ENCODE measurements around the gene HERPUD1.
"Not testable (repeated sequence)": the region's sequence is repeated elsewhere in the genome, so short reads cannot be mapped to it uniquely, and the experiment has no call there.

Gene HERPUD1, protein sequence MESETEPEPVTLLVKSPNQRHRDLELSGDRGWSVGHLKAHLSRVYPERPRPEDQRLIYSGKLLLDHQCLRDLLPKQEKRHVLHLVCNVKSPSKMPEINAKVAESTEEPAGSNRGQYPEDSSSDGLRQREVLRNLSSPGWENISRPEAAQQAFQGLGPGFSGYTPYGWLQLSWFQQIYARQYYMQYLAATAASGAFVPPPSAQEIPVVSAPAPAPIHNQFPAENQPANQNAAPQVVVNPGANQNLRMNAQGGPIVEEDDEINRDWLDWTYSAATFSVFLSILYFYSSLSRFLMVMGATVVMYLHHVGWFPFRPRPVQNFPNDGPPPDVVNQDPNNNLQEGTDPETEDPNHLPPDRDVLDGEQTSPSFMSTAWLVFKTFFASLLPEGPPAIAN

DNA sequence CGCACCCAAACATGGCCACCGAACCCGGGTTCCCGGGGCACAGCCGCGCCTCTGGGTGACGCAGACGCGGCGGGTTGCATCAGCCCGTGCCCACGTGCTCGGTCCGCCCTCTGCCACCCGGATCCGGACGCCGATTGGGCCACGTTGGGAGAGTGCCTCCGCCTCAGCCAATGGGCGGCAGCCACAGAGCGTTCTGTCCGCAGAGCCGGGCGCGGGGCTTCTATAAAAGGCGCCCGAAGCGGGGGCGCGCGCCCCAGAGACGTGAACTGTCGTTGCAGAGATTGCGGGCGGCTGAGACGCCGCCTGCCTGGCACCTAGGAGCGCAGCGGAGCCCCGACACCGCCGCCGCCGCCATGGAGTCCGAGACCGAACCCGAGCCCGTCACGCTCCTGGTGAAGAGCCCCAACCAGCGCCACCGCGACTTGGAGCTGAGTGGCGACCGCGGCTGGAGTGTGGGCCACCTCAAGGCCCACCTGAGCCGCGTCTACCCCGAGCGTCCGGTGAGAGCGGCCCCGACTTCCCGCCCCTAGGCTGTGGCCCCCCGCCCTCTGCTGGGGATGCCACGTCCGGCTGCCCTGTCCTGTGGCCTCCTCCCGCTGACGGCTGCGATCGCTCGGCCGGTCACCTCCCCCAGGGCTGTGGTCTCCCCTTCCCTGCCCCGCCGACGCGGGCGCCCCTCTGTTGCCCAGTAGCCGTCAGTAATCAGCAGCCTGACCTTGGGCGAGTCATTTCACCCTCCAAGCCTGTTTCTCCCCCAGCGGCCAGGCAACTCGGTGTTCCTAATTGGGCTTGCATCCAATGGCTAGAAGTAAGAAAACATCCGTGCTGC, at the start of gene HERPUD1:
Gene HERPUD1, plus strand, starts transcription at position 251 of the 829 bp plus-strand sequence. Its CDS starts 103 bp downstream, at position 354.
- peak; percentile 99 for DNase-seq (ENCODE audit: low spot score)

DNA sequence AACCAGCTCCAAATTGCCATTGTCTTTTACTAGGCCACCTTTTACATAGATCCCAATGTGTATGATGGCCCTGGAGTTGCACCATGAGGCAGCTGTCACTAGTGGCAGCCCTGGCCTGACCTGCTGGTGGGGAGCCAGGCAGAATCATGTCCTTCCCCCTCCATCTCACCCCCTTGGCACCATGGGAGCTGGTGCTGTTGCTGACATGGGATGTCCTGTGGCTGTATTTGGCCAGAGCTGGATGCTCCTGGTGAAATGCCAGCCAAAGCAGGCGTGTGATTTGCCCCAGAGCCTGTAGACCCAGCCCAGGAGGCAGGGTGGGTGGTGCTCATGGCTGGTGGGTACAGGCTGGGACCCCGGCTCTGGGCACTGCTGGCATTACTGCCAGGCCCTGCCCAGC, 48.4 kb upstream of the HERPUD1 start:
- no peak for DNase-seq (ENCODE audit: low spot score)

DNA sequence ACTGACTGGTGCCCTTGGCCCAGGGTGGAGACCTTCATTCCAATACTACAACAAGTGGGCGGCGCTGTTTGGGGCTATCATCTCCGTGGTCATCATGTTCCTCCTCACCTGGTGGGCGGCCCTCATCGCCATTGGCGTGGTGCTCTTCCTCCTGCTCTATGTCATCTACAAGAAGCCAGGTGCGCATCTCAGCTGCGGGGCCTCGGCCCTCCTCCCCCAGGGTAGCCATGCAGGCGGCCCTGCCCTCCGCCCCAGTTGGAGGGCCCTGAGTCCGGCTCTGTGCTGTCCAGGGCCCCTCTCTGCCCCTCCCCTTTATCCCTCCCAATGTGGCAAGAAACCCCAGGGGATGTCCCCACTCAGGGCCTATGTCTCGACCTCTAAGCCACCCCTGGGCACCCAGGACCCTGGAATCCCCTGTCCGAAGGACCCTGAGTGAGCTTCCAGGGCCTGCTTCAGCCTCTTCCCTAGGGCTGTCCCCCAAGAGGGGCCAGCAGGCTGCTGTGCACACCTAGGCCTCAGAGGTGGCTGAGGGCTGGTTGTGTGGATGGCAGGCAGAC, 47.8 kb upstream of the HERPUD1 start:
- DNase-seq (ENCODE audit: low spot score): no peak

DNA sequence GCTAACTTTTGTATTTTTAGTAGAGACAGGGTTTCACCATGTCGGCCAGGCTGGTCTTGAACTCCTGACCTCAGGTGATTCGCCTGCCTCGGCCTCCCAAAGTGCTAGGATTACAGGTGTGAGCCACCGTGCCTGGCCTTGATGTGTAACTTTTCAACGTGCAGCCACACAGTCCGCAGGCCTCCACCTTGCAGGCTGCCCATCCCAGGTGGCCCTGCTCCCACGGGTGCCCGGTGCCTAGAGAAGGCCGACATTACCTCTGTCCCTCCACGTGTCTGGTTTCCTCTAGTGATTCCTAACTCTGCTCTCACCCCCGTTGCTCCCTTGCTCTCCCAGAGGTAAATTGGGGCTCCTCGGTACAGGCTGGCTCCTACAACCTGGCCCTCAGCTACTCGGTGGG, 47.0 kb upstream of the HERPUD1 start:
- DNase-seq (ENCODE audit: low spot score): not testable (repeated sequence)

DNA sequence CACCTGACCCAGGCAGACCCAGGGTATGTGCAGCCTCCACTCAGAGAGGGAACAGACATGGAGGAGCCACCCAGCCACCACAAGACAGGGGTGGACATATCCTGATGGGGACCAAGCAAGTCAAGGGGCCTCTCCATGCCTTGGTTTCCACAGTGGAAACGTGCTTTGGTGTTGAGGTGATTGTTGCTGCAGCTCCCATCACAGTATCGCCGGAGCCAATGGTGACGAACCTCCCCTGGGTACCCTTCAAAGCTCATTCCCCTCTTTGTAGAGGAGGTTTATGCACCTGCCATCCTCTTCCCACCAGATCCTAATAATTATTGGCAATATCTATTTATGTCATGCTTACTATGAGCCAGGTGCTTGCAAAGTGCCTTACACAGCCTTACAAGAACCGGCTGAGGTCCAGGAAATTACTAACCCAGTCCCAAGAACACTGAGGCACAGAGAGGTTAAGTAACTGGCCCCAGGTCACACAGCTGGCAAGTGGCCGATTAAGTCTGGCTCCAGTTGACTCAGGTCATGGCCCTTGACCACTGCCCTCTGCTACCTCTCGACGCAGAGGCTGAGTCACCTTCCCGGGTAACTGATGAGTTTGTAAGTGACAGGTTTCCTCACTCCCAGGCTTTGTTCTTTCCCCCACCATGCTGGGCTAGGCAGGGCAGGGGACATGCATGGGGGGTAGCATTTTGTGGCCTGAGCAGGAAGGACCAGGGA, 46.3 kb upstream of the HERPUD1 start:
- DNase-seq (ENCODE audit: low spot score): no peak

DNA sequence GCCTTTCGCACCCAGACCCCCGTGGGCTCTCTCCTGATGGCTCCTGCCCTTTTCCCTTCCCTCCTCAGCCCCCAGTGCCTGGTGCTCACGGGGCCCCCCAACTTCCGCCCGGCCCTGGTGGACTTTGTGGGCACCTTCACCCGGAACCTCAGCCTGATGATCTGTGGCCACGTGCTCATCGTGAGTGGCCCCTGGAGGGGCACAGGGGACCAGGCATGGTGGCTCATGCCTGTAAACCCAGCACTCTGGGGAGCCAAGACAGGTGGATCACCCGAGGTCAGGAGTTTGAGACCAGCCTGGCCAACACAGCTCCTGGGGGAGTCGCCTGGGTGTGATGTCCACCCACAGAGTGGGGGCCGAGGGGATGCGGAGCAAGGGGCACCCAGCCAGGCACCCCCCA, 45.6 kb upstream of the HERPUD1 start:
- DNase-seq (ENCODE audit: low spot score): no peak

DNA sequence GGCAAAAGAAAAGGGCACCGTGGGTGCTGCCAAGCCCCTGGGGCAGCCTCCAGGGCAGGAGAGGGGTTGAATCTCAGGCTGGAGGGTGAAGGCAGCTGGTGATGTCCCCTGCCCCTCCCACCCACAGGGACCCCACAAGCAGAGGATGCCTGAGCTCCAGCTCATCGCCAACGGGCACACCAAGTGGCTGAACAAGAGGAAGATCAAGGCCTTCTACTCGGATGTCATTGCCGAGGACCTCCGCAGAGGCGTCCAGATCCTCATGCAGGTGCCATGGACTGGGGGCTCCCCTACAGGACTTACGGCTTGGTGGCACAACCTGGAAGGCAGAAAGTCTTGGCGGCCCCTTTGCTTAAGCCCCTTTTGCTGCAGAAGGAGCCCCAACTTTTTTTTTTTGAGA, 45.1 kb upstream of the HERPUD1 start:
- no peak for DNase-seq (ENCODE audit: low spot score)

DNA sequence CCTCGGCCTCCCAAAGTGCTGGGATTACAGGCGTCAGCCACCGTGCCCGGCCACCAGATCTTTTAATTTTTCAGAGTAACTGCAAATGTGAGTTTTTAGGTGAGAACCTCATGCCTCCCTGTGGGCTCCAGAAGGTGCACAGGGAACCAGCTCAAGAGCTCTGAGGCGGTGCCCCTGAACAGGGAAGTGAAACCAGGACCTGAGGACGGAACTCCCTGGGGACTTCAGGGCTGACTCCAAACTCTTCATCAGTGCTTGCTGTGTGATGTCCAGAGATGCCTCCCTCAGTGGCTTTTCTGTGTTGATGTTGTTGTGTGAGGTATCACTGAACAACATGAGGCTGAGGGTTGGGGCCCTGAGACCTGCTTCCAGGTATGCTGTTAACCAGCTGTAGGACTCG, 43.1 kb upstream of the HERPUD1 start:
- no peak for DNase-seq (ENCODE audit: low spot score)

DNA sequence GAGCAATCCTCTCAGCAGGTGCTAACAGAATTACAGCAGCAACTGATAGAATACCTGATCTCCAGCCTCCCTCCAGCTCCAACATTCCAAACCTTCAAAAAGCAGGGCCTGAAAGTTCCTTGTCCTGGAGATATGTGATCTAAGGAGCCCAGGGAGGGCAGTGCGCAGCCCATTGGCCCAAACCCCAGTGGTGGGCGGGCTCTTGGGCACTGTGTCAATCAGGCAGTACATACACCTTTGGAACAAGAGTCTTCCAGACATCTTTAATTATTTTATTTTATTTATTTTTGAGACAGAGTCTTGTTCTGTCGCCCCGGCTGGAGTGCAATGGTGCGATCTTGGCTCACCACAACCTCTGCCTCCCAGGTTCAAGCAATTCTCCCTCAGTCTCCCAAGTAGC, 42.7 kb upstream of the HERPUD1 start:
- no peak for DNase-seq (ENCODE audit: low spot score)

DNA sequence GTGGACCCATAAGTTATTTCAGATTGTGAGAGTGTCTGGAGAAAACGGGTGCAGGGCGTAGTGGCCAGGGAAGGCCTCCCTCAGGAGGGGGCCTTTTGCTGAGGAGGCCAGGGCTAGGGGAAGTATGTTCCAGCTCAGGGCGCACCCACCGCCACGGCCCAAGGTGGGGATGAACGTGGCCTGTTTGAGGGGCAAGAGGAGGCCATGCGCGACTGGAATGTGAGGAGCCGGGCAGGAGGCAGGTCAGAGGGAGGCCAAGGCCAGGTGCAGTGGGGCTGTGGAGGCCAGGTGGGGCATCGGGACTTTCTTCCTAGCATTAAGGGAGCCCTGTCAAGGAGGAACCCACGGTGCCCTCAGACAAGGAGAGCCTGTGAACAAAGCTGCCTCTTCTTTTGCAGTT, 40.3 kb upstream of the HERPUD1 start:
- no peak for DNase-seq (ENCODE audit: low spot score)

DNA sequence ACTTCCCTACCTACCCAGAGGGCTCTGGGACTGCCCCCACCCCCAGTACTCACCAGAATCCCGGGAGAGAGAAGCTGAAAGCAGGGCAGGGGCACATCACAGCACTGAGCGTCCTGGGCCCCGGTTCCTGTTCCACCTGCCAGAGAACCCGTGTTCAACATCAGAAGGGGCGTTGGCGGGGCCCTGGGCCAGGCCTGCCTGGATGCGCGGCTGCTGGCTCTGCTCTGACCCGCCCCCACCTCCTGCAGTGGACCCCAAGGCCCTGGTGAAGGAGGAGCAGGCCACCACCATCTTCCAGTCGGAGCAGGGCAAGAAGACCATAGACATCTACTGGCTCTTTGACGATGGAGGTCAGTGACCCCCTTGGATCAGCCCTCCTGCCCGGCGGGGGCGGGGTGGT, 39.2 kb upstream of the HERPUD1 start:
- DNase-seq (ENCODE audit: low spot score): no peak

DNA sequence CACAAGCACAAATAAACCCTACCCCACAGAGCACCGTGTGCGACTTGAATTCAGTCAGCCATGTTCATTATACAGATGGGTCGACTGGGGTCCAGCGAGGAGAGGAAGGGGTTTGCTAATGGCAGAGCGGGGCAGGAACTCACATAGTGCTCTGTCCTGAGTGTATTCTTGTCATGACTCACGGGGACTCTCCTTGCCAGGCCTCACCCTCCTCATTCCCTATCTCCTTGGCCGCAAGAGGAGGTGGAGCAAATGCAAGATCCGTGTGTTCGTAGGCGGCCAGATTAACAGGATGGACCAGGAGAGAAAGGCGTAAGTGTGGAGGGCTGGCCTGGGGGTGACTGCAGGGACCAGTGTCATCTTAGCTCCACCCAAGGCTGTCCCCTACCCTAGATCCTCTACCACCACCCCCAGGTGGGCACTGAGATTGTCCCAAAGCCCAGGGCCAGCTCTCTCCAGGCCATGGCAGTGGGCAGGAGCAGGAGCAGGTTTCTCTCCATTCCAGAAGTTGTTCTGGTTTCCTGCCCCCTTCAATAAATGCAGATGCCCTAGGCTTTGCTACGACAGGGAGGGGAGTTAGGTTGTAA, 37.5 kb upstream of the HERPUD1 start:
- no peak for DNase-seq (ENCODE audit: low spot score)

DNA sequence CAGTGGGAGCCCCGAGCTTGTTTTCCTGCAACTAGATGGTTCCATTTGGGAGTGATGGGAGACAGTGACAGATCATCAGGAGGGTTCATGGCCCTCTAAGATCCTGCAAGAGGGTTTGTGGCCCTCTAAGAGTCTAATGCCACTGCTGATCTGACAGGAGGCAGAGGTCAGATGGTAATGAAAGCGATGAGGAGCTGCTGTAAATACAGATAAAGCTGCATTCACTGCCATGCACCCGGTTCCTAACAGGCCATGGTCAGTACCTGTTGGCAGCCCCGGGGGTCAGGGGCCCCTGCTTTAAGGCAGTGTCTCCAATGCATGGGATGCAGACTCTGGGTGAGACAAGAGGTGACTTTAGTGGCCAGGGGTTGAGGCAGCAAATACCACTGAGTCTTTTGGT, 36.1 kb upstream of the HERPUD1 start:
- DNase-seq (ENCODE audit: low spot score): no peak

DNA sequence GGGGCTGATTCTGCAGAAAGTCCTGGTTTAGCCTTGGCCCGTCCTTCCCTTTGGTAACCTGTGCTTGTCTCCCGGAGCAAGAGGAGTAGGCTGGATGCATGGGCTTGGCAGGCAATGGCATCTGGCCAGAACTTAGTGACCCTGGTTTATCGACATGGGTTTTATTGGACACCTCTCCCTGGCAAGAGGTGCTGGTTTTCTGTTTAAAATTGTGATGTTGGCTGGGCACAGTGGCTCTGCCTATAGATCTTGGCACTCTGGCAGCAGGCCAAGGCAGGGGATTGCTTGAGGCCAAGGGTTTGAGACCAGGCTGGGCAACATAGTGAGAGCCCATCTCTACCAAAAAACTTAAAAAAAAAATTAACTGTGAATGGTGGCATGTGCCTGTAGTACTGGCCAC, 35.7 kb upstream of the HERPUD1 start:
- no peak for DNase-seq (ENCODE audit: low spot score)

DNA sequence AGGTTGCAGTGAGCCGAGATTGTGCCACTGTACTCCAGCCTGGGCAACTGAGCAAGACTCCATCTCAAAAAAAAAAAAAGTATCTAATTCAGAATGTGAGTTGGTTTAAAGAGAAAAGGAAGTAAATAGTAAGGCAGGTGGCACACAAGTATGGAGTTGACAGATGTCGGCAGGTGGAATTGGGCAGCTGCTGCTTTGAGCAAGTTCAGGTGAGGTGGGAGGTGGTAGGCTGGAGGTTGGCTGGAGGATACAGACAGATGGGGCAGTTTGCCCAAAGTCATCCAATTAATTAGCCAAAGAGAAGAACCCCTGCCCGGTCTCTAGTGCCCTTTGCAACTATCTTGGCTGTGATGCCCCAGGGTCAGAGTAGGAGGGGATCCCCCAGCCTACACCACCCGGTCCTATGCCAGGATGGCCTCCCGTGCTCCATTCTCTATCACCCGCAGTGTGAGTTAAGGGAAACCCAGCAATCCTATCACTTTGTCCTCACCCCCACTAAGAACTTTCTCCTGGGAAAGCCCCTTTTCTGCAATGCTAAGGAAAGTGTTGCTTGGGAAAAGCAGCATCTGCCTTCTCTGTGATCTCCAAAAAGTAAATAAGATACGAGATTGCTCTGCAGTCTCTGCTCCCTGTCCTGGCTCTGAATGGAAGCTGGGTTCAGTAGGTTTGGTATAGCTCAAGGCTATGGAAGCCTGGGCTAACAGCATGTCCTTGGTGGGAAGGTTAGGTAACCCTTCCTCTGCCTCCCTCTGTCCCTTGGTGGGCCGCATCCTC, 34.7 kb upstream of the HERPUD1 start:
- no peak for DNase-seq (ENCODE audit: low spot score)

DNA sequence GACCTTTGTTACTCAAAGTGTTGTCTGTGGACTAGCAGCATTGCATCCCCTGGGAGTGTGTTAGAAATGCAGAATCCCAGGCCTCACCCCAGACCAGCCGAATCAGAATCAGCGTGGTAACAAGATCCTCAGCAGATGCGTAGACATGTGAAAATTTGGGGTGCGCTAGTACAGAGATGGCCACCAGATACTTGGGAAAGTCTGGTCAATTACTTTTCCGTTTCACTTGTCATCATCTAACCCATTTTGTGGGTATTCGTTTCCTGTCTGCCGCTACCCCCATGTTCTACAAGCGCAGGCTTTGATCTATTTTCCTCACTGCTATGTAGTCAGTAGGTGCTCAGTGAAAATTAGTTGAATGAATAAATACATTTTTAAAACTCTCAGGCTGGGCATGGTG, 33.1 kb upstream of the HERPUD1 start:
- no peak for DNase-seq (ENCODE audit: low spot score)

DNA sequence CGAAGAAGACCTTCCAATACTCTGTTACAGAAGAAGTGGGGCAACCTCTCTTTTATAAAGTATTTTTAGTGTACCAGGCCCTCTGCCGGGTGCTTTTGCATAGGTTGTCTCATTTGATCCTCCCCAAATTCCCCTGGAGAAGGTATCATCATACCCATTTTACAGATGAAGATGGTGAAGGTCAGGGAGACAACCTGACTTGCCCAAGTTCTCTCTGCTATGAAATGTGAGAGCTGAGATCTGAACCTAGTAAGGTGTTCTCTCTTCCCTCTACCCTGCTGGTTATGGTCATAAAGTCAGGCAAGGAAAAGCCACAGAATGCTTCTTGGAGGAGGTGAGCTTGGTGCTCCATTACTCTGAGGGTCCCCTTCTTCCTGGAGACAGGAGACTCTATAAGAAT, 28.1 kb upstream of the HERPUD1 start:
- no peak for DNase-seq (ENCODE audit: low spot score)

DNA sequence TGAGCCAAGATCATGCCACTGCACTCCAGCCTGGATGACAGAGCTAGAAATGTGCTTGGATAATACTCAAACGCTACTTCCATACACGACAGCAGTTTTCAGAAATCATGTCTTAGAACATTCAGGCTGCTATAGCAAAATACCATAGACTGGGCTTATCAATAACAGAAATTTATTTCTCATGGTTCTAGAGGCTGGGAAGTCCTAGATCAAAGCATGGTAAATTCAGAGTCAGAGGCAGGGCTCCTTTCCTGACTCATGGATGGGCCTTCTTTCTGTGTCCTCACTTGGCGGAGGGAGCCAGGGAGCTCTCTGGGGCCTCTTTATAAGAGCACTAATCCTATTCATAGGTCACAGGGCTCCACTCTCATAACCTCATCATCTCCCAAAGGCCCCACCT, 24.5 kb upstream of the HERPUD1 start:
- no peak for DNase-seq (ENCODE audit: low spot score)

DNA sequence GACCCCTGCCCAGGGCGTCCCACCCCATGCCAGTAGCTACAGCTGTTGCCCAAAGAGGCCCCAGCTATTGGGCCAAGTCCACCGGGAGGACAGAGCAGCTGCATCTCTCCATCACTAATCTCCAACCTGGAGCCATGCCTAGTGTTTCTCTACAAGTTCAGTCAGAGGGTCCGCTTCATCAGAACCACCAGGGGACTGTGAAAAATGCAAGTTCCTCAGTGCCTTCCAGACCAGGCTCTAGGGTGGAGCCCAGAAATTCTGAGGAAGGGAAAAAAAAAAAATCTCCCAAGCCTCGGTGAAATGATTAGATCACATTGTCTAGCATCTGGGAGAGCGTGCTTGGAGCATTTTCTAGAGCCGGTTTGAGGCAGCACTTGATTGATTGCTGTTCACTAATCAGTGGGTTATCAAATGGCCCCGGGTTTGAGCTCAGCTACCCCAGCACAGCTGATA, 22.4 kb upstream of the HERPUD1 start:
- no peak for DNase-seq (ENCODE audit: low spot score)

DNA sequence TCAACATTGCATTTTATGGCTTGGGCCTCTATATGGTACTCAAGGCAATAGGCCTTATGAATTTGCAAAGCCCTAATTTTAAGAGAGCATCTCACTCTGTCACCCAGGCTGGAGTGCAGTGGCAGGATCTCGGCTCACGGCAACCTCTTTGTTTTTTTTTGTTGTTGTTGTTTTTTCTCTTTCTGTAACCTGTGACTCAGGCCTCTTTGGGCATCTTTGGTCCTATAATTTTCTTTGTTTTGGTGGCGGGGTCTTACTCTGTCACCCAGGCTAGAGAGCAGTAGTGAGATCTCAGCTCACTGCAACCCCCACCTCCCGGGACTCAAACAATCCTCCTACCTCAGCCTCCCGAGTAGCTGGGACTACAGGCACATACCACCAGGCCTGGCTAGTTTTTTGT, 21.8 kb upstream of the HERPUD1 start:
- no peak for DNase-seq (ENCODE audit: low spot score)

Measured in hepatic stellate cell (primary cell).